Activated CD4-positive, alpha-beta T cell treated with anti-CD3 and anti-CD28 coated beads for 1 hour (primary cell): ENCODE measurements around the gene IPO9.
A peak's percentile ranks its signal among the peaks of the same experiment; 100 is the strongest.
"Not testable (repeated sequence)": the region's sequence is repeated elsewhere in the genome, so short reads cannot be mapped to it uniquely, and the experiment has no call there.

ENCODE experiments used
- DNase-seq: peaks from one replicate; pipeline ENCODE4 v3.0.0-alpha.2; 2020

The IPO9 gene

GRCh38 chr1:201889090-201889968 is 60.4 kb downstream of the IPO9 start:
- DNase-seq = no peak

- no peak for DNase-seq
These were observed 61.3 kb downstream of the IPO9 start for GRCh38 chr1:201890223-201890622.

GRCh38 chr1:201890806-201891450 is 62.0 kb downstream of the IPO9 start:
- DNase-seq = no peak

GRCh38 chr1:201891451-201892045 is 62.6 kb downstream of the IPO9 start:
- DNase-seq = no peak

GRCh38 chr1:201892211-201892610 is 63.3 kb downstream of the IPO9 start:
- no peak for DNase-seq

- DNase-seq = no peak
These were observed 64.5 kb downstream of the IPO9 start for GRCh38 chr1:201893431-201893830.

GRCh38 chr1:201894343-201895119 is 65.6 kb downstream of the IPO9 start:
- DNase-seq = no peak

GRCh38 chr1:201895120-201895665 is 66.2 kb downstream of the IPO9 start:
- DNase-seq = no peak

- peak; percentile 69 for DNase-seq
These were observed 67.2 kb downstream of the IPO9 start for GRCh38 chr1:201895913-201896807.

GRCh38 chr1:201896951-201897391 is 68.0 kb downstream of the IPO9 start:
- no peak for DNase-seq

GRCh38 chr1:201898240-201898894 is 69.4 kb downstream of the IPO9 start:
- DNase-seq = no peak

- no peak for DNase-seq
These were observed 70.0 kb downstream of the IPO9 start for GRCh38 chr1:201898992-201899391.

- no peak for DNase-seq
These were observed 70.9 kb downstream of the IPO9 start for GRCh38 chr1:201899683-201900429.

- no peak for DNase-seq
These were observed 71.5 kb downstream of the IPO9 start for GRCh38 chr1:201900476-201900875.

- not testable (repeated sequence) for DNase-seq
These were observed 72.1 kb downstream of the IPO9 start for GRCh38 chr1:201901036-201901435.

GRCh38 chr1:201902198-201902597 is 73.2 kb downstream of the IPO9 start:
- DNase-seq = no peak

- DNase-seq = no peak
These were observed 74.2 kb downstream of the IPO9 start for GRCh38 chr1:201903135-201903534.

- no peak for DNase-seq
These were observed 75.6 kb downstream of the IPO9 start for GRCh38 chr1:201904579-201904978.

- DNase-seq = no peak
These were observed 76.4 kb downstream of the IPO9 start for GRCh38 chr1:201905234-201905890.

GRCh38 chr1:201906336-201906735 is 77.4 kb downstream of the IPO9 start:
- no peak for DNase-seq
